Activated B cell treated with CpG ODN at 0.5 μM for 24 hours (primary cell): ENCODE results near the gene ZYX. TPM values are rescaled to one million over a fixed set of nuclear protein-coding genes. Genes with fewer than 3 reads are reported as not detected.

Experiments
- ATAC-seq: fragments of 200-7000 bp; cut with Tn5 transposase; one replicate; pipeline ENCODE4 v1.10.0; 2021; ENCODE audit warnings: low read depth, mild to moderate bottlenecking, moderate library complexity
- CTCF ChIA-PET: fragments of 350-600 bp; sonication (Branson Sonifier 250); formaldehyde crosslinking; loops from one replicate; lab custom pipeline; 2021; ENCODE audit warnings: antibody characterized with exemption; lab: Charles Lee
- POLR2A ChIA-PET: fragments of 350-600 bp; sonication (Branson Sonifier 250); formaldehyde crosslinking; loops from one replicate; lab custom pipeline; 2021; ENCODE audit warnings: antibody characterized with exemption; lab: Charles Lee
- DNase-seq: peaks from one replicate; pipeline ENCODE4 v3.0.0; 2022
- H3K27ac Mint-ChIP-seq: one replicate; pipeline ENCODE4 v1.8.0; 2020; ENCODE audit warnings: mixed read lengths
- H3K27me3 Mint-ChIP-seq: one replicate; pipeline ENCODE4 v1.8.0; 2021; ENCODE audit warnings: mixed read lengths
- H3K36me3 Mint-ChIP-seq: one replicate; pipeline ENCODE4 v1.8.0; 2021; ENCODE audit warnings: low read depth, mixed read lengths
- H3K4me1 Mint-ChIP-seq: one replicate; pipeline ENCODE4 v1.8.0; 2021; ENCODE audit warnings: mixed read lengths
- H3K4me3 Mint-ChIP-seq: one replicate; pipeline ENCODE4 v1.8.0; 2020; ENCODE audit warnings: mild to moderate bottlenecking, mixed read lengths
- H3K9me3 Mint-ChIP-seq: one replicate; pipeline ENCODE4 v1.8.0; 2020; ENCODE audit warnings: mixed read lengths
- CTCF ChIP-seq: fragments of 200-600 bp; IDR thresholded peaks from one replicate; pipeline ENCODE4 v1.8.0; 2022; ENCODE audit warnings: antibody characterized with exemption, mild to moderate bottlenecking
- intact Hi-C: fragments of 100-400 bp; cut with micrococcal nuclease; formaldehyde crosslinking; loops from one replicate; pipeline ENCODE4 v1.15.1; 2024
- total RNA-seq: library from RNA; stranded (reverse); gene quantifications from 2 replicates; pipeline ENCODE4 v1.2.3, GENCODE V29; 2022

Gene ZYX
- total RNA-seq, 1 donor from 2014 or later = 101 TPM

- ChIA-PET CTCF (no interaction called here), POLR2A (no interaction called here)
- intact Hi-C loops = no loop called here
- H3K27ac Mint-ChIP-seq = no peak overlapping the region
- DNase-seq (no peak), ATAC-seq (no peak)
- H3K9me3 Mint-ChIP-seq = no peaks in the 10 kb centered on the region
- no peak for TF ChIP-seq CTCF
- peaks cover 4% of the 10 kb centered on the region for H3K4me1 Mint-ChIP-seq
- H3K36me3 Mint-ChIP-seq = no peaks in the 10 kb centered on the region
- no peak overlapping the region for H3K4me3 Mint-ChIP-seq
- H3K27me3 Mint-ChIP-seq = peaks cover 16% of the 10 kb centered on the region
Measured at GRCh38 chr7:143435266-143435665, 54.1 kb downstream of the ZYX start.

GRCh38 chr7:143436325-143436946 is 55.3 kb downstream of the ZYX start:
- Mint-ChIP-seq H3K27me3 (peaks cover 16% of the 10 kb centered on the region), H3K36me3 (no peaks in the 10 kb centered on the region), H3K27ac (no peak overlapping the region), H3K4me1 (peaks cover 4% of the 10 kb centered on the region), H3K9me3 (no peaks in the 10 kb centered on the region), H3K4me3 (no peak overlapping the region)
- intact Hi-C loops = no loop called here
- DNase-seq = no peak
- ChIA-PET POLR2A (no interaction called here), CTCF (no interaction called here)
- ATAC-seq = no peak
- TF ChIP-seq CTCF = no peak

- no peak for TF ChIP-seq CTCF
- ATAC-seq (no peak), DNase-seq (no peak)
- intact Hi-C loops = no loop called here
- Mint-ChIP-seq H3K4me1 (peaks cover 4% of the 10 kb centered on the region), H3K4me3 (no peak overlapping the region), H3K27ac (no peak overlapping the region), H3K36me3 (no peaks in the 10 kb centered on the region), H3K27me3 (peaks cover 14% of the 10 kb centered on the region), H3K9me3 (no peaks in the 10 kb centered on the region)
- ChIA-PET CTCF (no interaction called here), POLR2A (no interaction called here)
Measured at GRCh38 chr7:143437578-143437977, 56.4 kb downstream of the ZYX start.

GRCh38 chr7:143439866-143440265 is 58.7 kb downstream of the ZYX start:
- ATAC-seq = no peak
- DNase-seq = no peak
- intact Hi-C loops = no loop called here
- H3K4me3 Mint-ChIP-seq = no peak overlapping the region
- ChIA-PET POLR2A (no interaction called here), CTCF (no interaction called here)
- H3K9me3 Mint-ChIP-seq = no peaks in the 10 kb centered on the region
- peaks cover 7% of the 10 kb centered on the region for H3K27me3 Mint-ChIP-seq
- H3K27ac Mint-ChIP-seq = no peak overlapping the region
- H3K36me3 Mint-ChIP-seq = no peaks in the 10 kb centered on the region
- TF ChIP-seq CTCF = no peak
- peaks cover 4% of the 10 kb centered on the region for H3K4me1 Mint-ChIP-seq

Other genes with a start within 250 kb of the ZYX start
- gene PIP, start 249.3 kb upstream of the ZYX start, total RNA-seq = not detected in 2 replicates
- gene TAS2R39, start 197.9 kb upstream of the ZYX start, total RNA-seq = not detected in 2 replicates
- not detected in 2 replicates for gene TAS2R40, start 159.3 kb upstream of the ZYX start, total RNA-seq
- gene GSTK1, start 117.9 kb upstream of the ZYX start, total RNA-seq = 144 and 150 TPM in 2 replicates
- 0.34 and 0.47 TPM in 2 replicates for gene TMEM139, start 96.4 kb upstream of the ZYX start, total RNA-seq
- 59.5 and 62.2 TPM in 2 replicates for gene CASP2, start 93.0 kb upstream of the ZYX start, total RNA-seq
- gene CLCN1, start 65.2 kb upstream of the ZYX start, total RNA-seq = not detected in 2 replicates
- not detected in 2 replicates for gene FAM131B, start 18.6 kb upstream of the ZYX start, total RNA-seq
- gene EPHA1, start 27.5 kb downstream of the ZYX start, total RNA-seq = not detected in 2 replicates
- gene TAS2R60, start 62.1 kb downstream of the ZYX start, total RNA-seq = not detected in 2 replicates
- gene TAS2R41, start 96.5 kb downstream of the ZYX start, total RNA-seq = not detected in 2 replicates
- gene CTAGE15, start 190.5 kb downstream of the ZYX start, total RNA-seq = not detected in 2 replicates
- 15.0 and 17.4 TPM in 2 replicates for gene TCAF2, start 239.6 kb downstream of the ZYX start, total RNA-seq